HEK293 (cell line): ENCODE measurements around the gene LRRC10B.

Experiments used
- CTCF ChIA-PET: fragments of 350-600 bp; formaldehyde crosslinking; extraction: SDS; loops from one replicate; lab custom pipeline; 2021; ENCODE audit warnings: antibody characterized with exemption; lab: Yijun Ruan, JAX
- POLR2A ChIA-PET: fragments of 300-600 bp; formaldehyde crosslinking; extraction: SDS; loops from one replicate; lab custom pipeline; 2020; ENCODE audit warnings: antibody characterized with exemption, inconsistent platforms; lab: Yijun Ruan, JAX
- H3K27ac ChIP-seq: fragments of 200-500 bp; sonication (Bioruptor generic); 2 replicates; pipeline ENCODE4 v1.5.1; 2014; ENCODE audit warnings: low read depth, low read length, control low read depth, inconsistent platforms; ENCODE audit errors: extremely low read depth
- H3K36me3 ChIP-seq, 2 experiments: fragments of 200-500 bp in 1 of 2; sonication (Bioruptor generic) in 1 of 2; 1 replicate in 1 of 2; 2 replicates in 1 of 2; pipeline ENCODE4 v1.5.1; 2014 to 2017; ENCODE audit warnings: inconsistent platforms in 2 of 2, low read length in 2 of 2; ENCODE audit not compliant: control insufficient read depth in 2 of 2, insufficient read depth in 1 of 2
- H3K4me1 ChIP-seq: fragments of 200-500 bp; sonication (Bioruptor generic); 2 replicates; pipeline ENCODE4 v1.5.1; 2014; ENCODE audit warnings: mild to moderate bottlenecking, low read length, inconsistent platforms; ENCODE audit not compliant: control insufficient read depth, insufficient read depth
- H3K4me3 ChIP-seq: 2 replicates; pipeline ENCODE4 v1.5.1; 2011; ENCODE audit warnings: low read depth, mild to moderate bottlenecking, control low read depth, low read length, moderate library complexity
- H3K9me3 ChIP-seq: fragments of 200-500 bp; sonication (Bioruptor generic); 2 replicates; pipeline ENCODE4 v1.5.1; 2014; ENCODE audit warnings: low read depth, low read length, inconsistent platforms; ENCODE audit not compliant: control insufficient read depth, insufficient read depth
- GFI1B ChIP-seq: fragments of 450-650 bp; formaldehyde crosslinking; IDR thresholded peaks from 2 replicates; pipeline ENCODE4 v1.5.1; 2016; ENCODE audit warnings: missing biosample characterization, missing genetic modification characterization
- GLIS1 ChIP-seq: fragments of 450-650 bp; formaldehyde crosslinking; IDR thresholded peaks from 2 replicates; pipeline ENCODE4 v1.5.1; 2016; ENCODE audit warnings: missing biosample characterization, missing genetic modification characterization
- HOXC10 ChIP-seq: sonication (generic); formaldehyde crosslinking; IDR thresholded peaks from 2 replicates; pipeline ENCODE4 v1.8.1; 2023; ENCODE audit warnings: mild to moderate bottlenecking, missing genetic modification reagents
- MEIS1 ChIP-seq: sonication (generic); formaldehyde crosslinking; IDR thresholded peaks from 2 replicates; pipeline ENCODE4 v1.8.1; 2022; ENCODE audit warnings: missing genetic modification reagents, mild to moderate bottlenecking, borderline replicate concordance
- ZBTB7A ChIP-seq: fragments of 450-650 bp; formaldehyde crosslinking; IDR thresholded peaks from 2 replicates; pipeline ENCODE4 v1.5.1; 2016; ENCODE audit warnings: low read depth, missing biosample characterization, missing genetic modification characterization
- ZFHX2 ChIP-seq: fragments of 450-650 bp; formaldehyde crosslinking; conservative IDR thresholded peaks from 2 replicates; pipeline ENCODE4 v1.5.1; 2016; ENCODE audit warnings: missing biosample characterization, missing genetic modification characterization
- ZFP3 ChIP-seq: fragments of 450-650 bp; formaldehyde crosslinking; IDR thresholded peaks from 2 replicates; pipeline ENCODE4 v1.5.1; 2016; ENCODE audit warnings: low read depth, missing biosample characterization, missing genetic modification characterization
- ZNF311 ChIP-seq: fragments of 450-650 bp; formaldehyde crosslinking; IDR thresholded peaks from 2 replicates; pipeline ENCODE4 v1.5.1; 2017; ENCODE audit warnings: missing biosample characterization, missing genetic modification characterization, borderline replicate concordance
- ZNF48 ChIP-seq: fragments of 450-650 bp; formaldehyde crosslinking; IDR thresholded peaks from 2 replicates; pipeline ENCODE4 v1.5.1; 2016; ENCODE audit warnings: missing biosample characterization, missing genetic modification characterization
- ZNF555 ChIP-seq: fragments of 450-650 bp; formaldehyde crosslinking; conservative IDR thresholded peaks from 2 replicates; pipeline ENCODE4 v1.5.1; 2017; ENCODE audit warnings: missing biosample characterization, mild to moderate bottlenecking, missing genetic modification characterization, inconsistent platforms
- ZNF701 ChIP-seq: fragments of 450-650 bp; formaldehyde crosslinking; IDR thresholded peaks from 2 replicates; pipeline ENCODE4 v1.5.1; 2016; ENCODE audit warnings: missing biosample characterization, missing genetic modification characterization
- TF ChIP-seq, protein P1 (sequence below): fragments of 450-650 bp; formaldehyde crosslinking; IDR thresholded peaks from 2 replicates; pipeline ENCODE4 v1.5.1; 2016; ENCODE audit warnings: missing biosample characterization, missing genetic modification characterization, low read depth
- TF ChIP-seq, protein P2 (sequence below): fragments of 450-650 bp; formaldehyde crosslinking; IDR thresholded peaks from 2 replicates; pipeline ENCODE4 v1.5.1; 2016; ENCODE audit warnings: missing biosample characterization, missing genetic modification characterization

The LRRC10B gene

DNA sequence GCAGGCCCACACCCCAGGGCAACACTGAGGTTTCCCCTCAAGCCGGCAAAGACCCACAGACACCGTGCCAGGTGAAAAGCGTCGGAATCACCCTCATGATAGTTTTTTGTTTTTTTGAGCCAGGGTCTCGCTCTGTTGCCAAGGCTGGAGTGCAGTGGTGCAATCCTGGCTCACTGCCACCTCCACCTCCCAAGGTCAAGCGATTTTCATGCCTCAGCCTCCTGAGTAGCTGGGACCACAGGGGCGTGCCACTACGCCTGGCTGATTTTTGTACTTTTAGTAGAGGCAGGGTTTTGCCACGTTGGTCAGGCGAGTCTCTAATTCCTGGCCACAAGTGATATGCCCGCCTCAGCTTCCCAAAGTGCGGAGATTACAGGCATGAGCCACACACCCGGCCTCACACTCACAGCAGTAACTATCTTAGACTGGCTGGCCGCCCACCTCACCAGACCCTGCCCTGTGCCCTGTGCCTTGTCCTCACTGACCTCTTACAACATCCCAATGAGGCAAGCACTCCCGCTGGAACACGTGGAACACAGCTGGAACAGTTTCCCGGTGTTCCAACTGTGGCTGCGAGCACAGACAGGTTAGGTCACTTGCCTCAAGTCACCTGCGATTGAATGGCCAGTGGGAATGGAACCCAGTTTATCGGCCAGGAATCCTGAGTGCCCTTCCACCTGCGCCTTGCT, 21.1 kb downstream of the LRRC10B start:
- H3K4me1 ChIP-seq, result no peaks in the 10 kb centered on the region
- no peaks in the 10 kb centered on the region for H3K9me3 ChIP-seq
- no peaks in the 10 kb centered on the region for H3K36me3 ChIP-seq
- CTCF ChIA-PET, result interaction anchor here (1.2 to 2.9 kb wide), 4 partner anchors 13 to 97 kb away, joined by 3 to 15 read pairs (median 4); no protein-coding TSS in a partner anchor
- TF ChIP-seq GFI1B (tag by site-specific recombination) (no peak), MEIS1 (CRISPR knock-in tag) (no peak), ZNF48 (tag by site-specific recombination) (no peak)
- TF ChIP-seq, protein P1, sequence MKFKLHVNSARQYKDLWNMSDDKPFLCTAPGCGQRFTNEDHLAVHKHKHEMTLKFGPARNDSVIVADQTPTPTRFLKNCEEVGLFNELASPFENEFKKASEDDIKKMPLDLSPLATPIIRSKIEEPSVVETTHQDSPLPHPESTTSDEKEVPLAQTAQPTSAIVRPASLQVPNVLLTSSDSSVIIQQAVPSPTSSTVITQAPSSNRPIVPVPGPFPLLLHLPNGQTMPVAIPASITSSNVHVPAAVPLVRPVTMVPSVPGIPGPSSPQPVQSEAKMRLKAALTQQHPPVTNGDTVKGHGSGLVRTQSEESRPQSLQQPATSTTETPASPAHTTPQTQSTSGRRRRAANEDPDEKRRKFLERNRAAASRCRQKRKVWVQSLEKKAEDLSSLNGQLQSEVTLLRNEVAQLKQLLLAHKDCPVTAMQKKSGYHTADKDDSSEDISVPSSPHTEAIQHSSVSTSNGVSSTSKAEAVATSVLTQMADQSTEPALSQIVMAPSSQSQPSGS (tag by site-specific recombination), result no peak
- TF ChIP-seq, protein P2, sequence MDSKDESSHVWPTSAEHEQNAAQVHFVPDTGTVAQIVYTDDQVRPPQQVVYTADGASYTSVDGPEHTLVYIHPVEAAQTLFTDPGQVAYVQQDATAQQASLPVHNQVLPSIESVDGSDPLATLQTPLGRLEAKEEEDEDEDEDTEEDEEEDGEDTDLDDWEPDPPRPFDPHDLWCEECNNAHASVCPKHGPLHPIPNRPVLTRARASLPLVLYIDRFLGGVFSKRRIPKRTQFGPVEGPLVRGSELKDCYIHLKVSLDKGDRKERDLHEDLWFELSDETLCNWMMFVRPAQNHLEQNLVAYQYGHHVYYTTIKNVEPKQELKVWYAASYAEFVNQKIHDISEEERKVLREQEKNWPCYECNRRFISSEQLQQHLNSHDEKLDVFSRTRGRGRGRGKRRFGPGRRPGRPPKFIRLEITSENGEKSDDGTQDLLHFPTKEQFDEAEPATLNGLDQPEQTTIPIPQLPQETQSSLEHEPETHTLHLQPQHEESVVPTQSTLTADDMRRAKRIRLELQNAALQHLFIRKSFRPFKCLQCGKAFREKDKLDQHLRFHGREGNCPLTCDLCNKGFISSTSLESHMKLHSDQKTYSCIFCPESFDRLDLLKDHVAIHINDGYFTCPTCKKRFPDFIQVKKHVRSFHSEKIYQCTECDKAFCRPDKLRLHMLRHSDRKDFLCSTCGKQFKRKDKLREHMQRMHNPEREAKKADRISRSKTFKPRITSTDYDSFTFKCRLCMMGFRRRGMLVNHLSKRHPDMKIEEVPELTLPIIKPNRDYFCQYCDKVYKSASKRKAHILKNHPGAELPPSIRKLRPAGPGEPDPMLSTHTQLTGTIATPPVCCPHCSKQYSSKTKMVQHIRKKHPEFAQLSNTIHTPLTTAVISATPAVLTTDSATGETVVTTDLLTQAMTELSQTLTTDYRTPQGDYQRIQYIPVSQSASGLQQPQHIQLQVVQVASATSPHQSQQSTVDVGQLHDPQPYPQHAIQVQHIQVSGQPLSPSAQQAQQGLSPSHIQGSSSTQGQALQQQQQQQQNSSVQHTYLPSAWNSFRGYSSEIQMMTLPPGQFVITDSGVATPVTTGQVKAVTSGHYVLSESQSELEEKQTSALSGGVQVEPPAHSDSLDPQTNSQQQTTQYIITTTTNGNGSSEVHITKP (tag by site-specific recombination), result peak; percentile 51; the same call in 1 of the 2 replicates
- TF ChIP-seq, all 188 proteins: peak for 1
- POLR2A ChIA-PET, result interaction anchor here (0.6 kb wide), 1 partner anchor 131 kb away, joined by 3 read pairs; no protein-coding TSS in a partner anchor
- H3K27ac ChIP-seq, result no peak overlapping the region
- H3K4me3 ChIP-seq, result no peak overlapping the region

DNA sequence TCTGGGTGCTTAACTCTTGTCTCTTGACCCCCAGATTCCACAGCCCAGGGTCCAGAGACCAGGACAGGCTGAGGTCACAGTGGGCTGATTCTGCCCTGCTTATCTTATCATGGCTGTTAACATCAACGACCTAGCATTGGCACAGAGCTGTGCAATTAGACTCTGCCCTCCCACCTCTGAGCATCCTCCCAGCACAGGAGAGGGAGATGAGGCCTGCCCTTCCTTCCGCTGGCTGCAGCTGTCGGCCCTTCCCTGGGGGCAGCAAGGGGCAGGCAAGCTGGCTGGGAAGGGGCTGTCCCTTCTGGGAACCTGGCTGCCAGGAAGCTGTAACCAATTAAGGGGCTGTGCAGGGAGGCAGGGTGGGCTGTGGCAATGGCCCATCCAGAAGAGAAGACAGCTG, 22.5 kb downstream of the LRRC10B start:
- Histone ChIP-seq H3K9me3 (no peaks in the 10 kb centered on the region), H3K4me3 (no peak overlapping the region), H3K36me3 (no peaks in the 10 kb centered on the region), H3K27ac (no peak overlapping the region), H3K4me1 (no peaks in the 10 kb centered on the region)
- POLR2A ChIA-PET, result interaction anchor here (1.4 kb wide), 1 partner anchor 10 kb away, joined by 10 read pairs; no protein-coding TSS in a partner anchor
- CTCF ChIA-PET, result interaction anchor here (0.6 to 2.9 kb wide), 10 partner anchors 11 to 1029 kb away, joined by 3 to 20 read pairs (median 5); no protein-coding TSS in a partner anchor
- TF ChIP-seq ZBTB7A (tag by site-specific recombination) (no peak), ZNF701 (tag by site-specific recombination) (no peak), ZFP3 (tag by site-specific recombination) (no peak), ZNF555 (tag by site-specific recombination) (no peak), HOXC10 (no peak), ZNF311 (tag by site-specific recombination) (no peak), GLIS1 (tag by site-specific recombination) (no peak), MEIS1 (CRISPR knock-in tag) (no peak), ZFHX2 (tag by site-specific recombination) (no peak)
